HepG2 (cell line): ENCODE measurements around the gene DAPP1. TPM values are rescaled to one million over a fixed set of nuclear protein-coding genes. Genes with fewer than 3 reads are reported as not detected.
"Not testable (repeated sequence)": the region's sequence is repeated elsewhere in the genome, so short reads cannot be mapped to it uniquely, and the experiment has no call there.

Source experiments
- ATAC-seq: fragments of 200-7000 bp; cut with Tn5 transposase; 3 replicates; pipeline ENCODE4 v1.9.1; 2020; ENCODE audit warnings: mild to moderate bottlenecking, moderate library complexity
- BruUV-seq: library from RNA; stranded (reverse); fragments of 400-500 nt; replicated peaks from 2 replicates; lab custom pipeline; 2021; lab: Mats Ljungman, UMichigan
- CTCF ChIA-PET: fragments of 300-600 bp; formaldehyde crosslinking; extraction: SDS; loops from one replicate; lab custom pipeline; 2021; ENCODE audit warnings: low total read pairs, inconsistent platforms, low intra/inter-chr PET ratio; lab: Yijun Ruan, JAX
- POLR2A ChIA-PET: fragments of 350-600 bp; sonication (Branson Sonifier 250); formaldehyde crosslinking; loops from one replicate; lab custom pipeline; 2020; ENCODE audit warnings: antibody characterized with exemption, inconsistent platforms; lab: Yijun Ruan, JAX
- DNase-seq: peaks from one replicate; pipeline ENCODE4 v3.0.0-alpha.2; 2015; ENCODE audit warnings: low spot score
- FAIRE-seq: peaks from 3 replicates; lab custom pipeline; 2011; peaks lifted over from hg19 to GRCh38; lab: Jason Lieb, UNC
- H2AFZ ChIP-seq: one replicate; pipeline ENCODE4 v1.6.1; 2011; ENCODE audit warnings: low read length, inconsistent platforms
- H3K27ac ChIP-seq: fragments of 300-600 bp; 3 replicates; pipeline ENCODE4 v1.8.0; 2011; ENCODE audit warnings: mixed run types, mild to moderate bottlenecking, mixed read lengths, low read length, inconsistent platforms; ENCODE audit not compliant: insufficient read depth; ENCODE audit errors: extremely low read length
- H3K27me3 ChIP-seq, 2 experiments: fragments of 200-600 bp in 1 of 2; 2 replicates in 1 of 2; 3 replicates in 1 of 2; pipeline versions ENCODE4 v1.6.0 to v1.8.0; 2011; ENCODE audit warnings: low read length in 2 of 2, mild to moderate bottlenecking in 2 of 2, moderate library complexity in 2 of 2, inconsistent platforms in 1 of 2; ENCODE audit not compliant: insufficient read depth in 2 of 2, control insufficient read depth in 1 of 2
- H3K36me3 ChIP-seq, 2 experiments: fragments of 200-600 bp in 1 of 2; replicated peaks in 1 of 2; 2 replicates in 1 of 2; 3 replicates in 1 of 2; pipeline versions ENCODE4 v1.5.1 to v1.8.0; 2011; ENCODE audit warnings: low read length in 2 of 2, inconsistent platforms in 1 of 2; ENCODE audit not compliant: insufficient read depth in 2 of 2, control insufficient read depth in 1 of 2
- H3K4me1 ChIP-seq: 2 replicates; pipeline ENCODE4 v1.5.1; 2012; ENCODE audit warnings: low read length, inconsistent platforms; ENCODE audit not compliant: insufficient read depth
- H3K4me2 ChIP-seq: 2 replicates; pipeline ENCODE4 v1.6.0; 2011; ENCODE audit warnings: low read depth, low read length, inconsistent platforms
- H3K4me3 ChIP-seq, 3 experiments: fragments of 200-600 bp in 1 of 3; sonication (generic), shearing (Covaris generic) in 1 of 3; replicated peaks in 1 of 3; 2 replicates each; pipeline ENCODE4 v1.5.1; 2011 to 2016; ENCODE audit warnings: low read length in 3 of 3, inconsistent platforms in 2 of 3, low read depth in 2 of 3, mild to moderate bottlenecking in 2 of 3, control low read depth in 1 of 3, mixed read lengths in 1 of 3; ENCODE audit not compliant: insufficient read depth in 1 of 3
- H3K79me2 ChIP-seq: one replicate; pipeline ENCODE4 v1.6.1; 2011; ENCODE audit warnings: low read length, inconsistent platforms; ENCODE audit not compliant: insufficient read depth
- H3K9ac ChIP-seq: 2 replicates; pipeline ENCODE4 v1.6.0; 2011; ENCODE audit warnings: mild to moderate bottlenecking, low read depth, low read length, inconsistent platforms; ENCODE audit not compliant: insufficient read depth
- H3K9me3 ChIP-seq: 2 replicates; pipeline ENCODE4 v1.5.1; 2012; ENCODE audit warnings: mild to moderate bottlenecking, low read length
- H4K20me1 ChIP-seq: 2 replicates; pipeline ENCODE4 v1.6.0; 2011; ENCODE audit warnings: inconsistent platforms, mild to moderate bottlenecking, low read length, moderate library complexity; ENCODE audit not compliant: insufficient read depth
- NFE2 ChIP-seq: sonication (generic); formaldehyde crosslinking; IDR thresholded peaks from 2 replicates; pipeline ENCODE4 v1.4.0; 2020; ENCODE audit warnings: missing genetic modification reagents
- RBAK ChIP-seq: sonication (generic); formaldehyde crosslinking; IDR thresholded peaks from 2 replicates; pipeline ENCODE4 v1.5.1; 2020; ENCODE audit warnings: mild to moderate bottlenecking, missing genetic modification reagents
- REXO4 ChIP-seq: sonication (generic); formaldehyde crosslinking; IDR thresholded peaks from 2 replicates; pipeline ENCODE4 v1.8.0; 2022; ENCODE audit warnings: missing genetic modification reagents, mild to moderate bottlenecking, borderline replicate concordance
- XBP1 ChIP-seq: sonication (generic); formaldehyde crosslinking; IDR thresholded peaks from 2 replicates; pipeline ENCODE4 v1.5.0; 2020; ENCODE audit warnings: missing genetic modification reagents
- ZNF34 ChIP-seq: sonication (generic); formaldehyde crosslinking; IDR thresholded peaks from 2 replicates; pipeline ENCODE4 v1.4.0; 2020; ENCODE audit warnings: mild to moderate bottlenecking, missing genetic modification reagents, borderline replicate concordance
- WGBS: methylation state at CpG from one replicate; pipeline ENCODE4 v1.1.6; 2017; ENCODE audit warnings: low lambda C conversion rate; 5-methylcytosine and 5-hydroxymethylcytosine counted together
- in situ Hi-C: cut with HindIII; loops from 2 replicates; pipeline ENCODE4 v1.10.0; 2017; ENCODE audit warnings: low pct_unique_long_range_greater_than_20kb; ENCODE audit not compliant: extremely low pct_ligation_motif_present
- intact Hi-C: fragments of 100-400 bp; cut with micrococcal nuclease; formaldehyde crosslinking; loops from one replicate; pipeline ENCODE4 v1.10.0; 2022; ENCODE audit not compliant: unreplicated experiment
- polyA plus RNA-seq, 8 experiments: library from polyadenylated mRNA; depleted of rRNA in 3 of 8; stranded (reverse) in 7 of 8; unstranded in 1 of 8; fragments of >200 nt; fragmentation: Illumina TruSeq in 4 of 8; extraction: Trizol in 4 of 8; gene quantifications; 2 replicates each; pipeline versions ENCODE4 v1.2.1 to v1.2.3, GENCODE V29; 2011 to 2016; ENCODE audit warnings: low read depth in 4 of 8, missing spikeins in 1 of 8, mixed read lengths in 1 of 8; ENCODE audit not compliant: insufficient read depth in 1 of 8
- total RNA-seq, 5 experiments: library from RNA; depleted of rRNA; stranded (reverse); fragments of >200 nt; fragmentation: Illumina TruSeq; extraction: Trizol; gene quantifications; 2 replicates each; pipeline ENCODE4 v1.2.3, GENCODE V29; 2016; ENCODE audit warnings: low read depth in 1 of 5
- TF ChIP-seq, protein P1 (sequence below): sonication (generic); formaldehyde crosslinking; IDR thresholded peaks from 2 replicates; pipeline ENCODE4 v1.4.0; 2020; ENCODE audit warnings: missing genetic modification reagents
- TF ChIP-seq, protein P2 (sequence below): sonication (generic); formaldehyde crosslinking; IDR thresholded peaks from 2 replicates; pipeline ENCODE4 v1.4.0; 2020; ENCODE audit warnings: missing genetic modification reagents

Gene DAPP1
- total and polyA plus RNA-seq, 2 of the 13 experiments (the other 11 are each of a cell fraction or from before 2014, with no cell fraction given): not detected

- no TSS peak for BruUV-seq
- in situ Hi-C loops (no loop called here), intact Hi-C loops (no loop called here)
- H4K20me1 ChIP-seq: no peaks in the 10 kb centered on the region
- no peaks in the 10 kb centered on the region for H3K9me3 ChIP-seq
- ChIA-PET POLR2A (no interaction called here), CTCF (no interaction called here)
- H3K36me3 ChIP-seq: no peaks in the 10 kb centered on the region
- DNase-seq (no peak), FAIRE-seq (no peak), ATAC-seq (no peak)
- no peak overlapping the region for H3K9ac ChIP-seq
- no peak overlapping the region for H3K27ac ChIP-seq
- H2AFZ ChIP-seq: no peak overlapping the region
- no peaks in the 10 kb centered on the region for H3K4me1 ChIP-seq
- peaks cover 0 to 3% of the 10 kb centered on the region in 2 experiments; a peak in 1 of 5 replicates for H3K27me3 ChIP-seq
- H3K4me3 ChIP-seq: no peak overlapping the region
- 5% methylated on average over 1 of the region's 1 CpG for WGBS
- H3K4me2 ChIP-seq: no peak overlapping the region
- TF ChIP-seq RBAK: no peak
- no peak for TF ChIP-seq NFE2 (CRISPR knock-in tag)
- no peak for TF ChIP-seq REXO4 (CRISPR knock-in tag)
- TF ChIP-seq, protein P1, sequence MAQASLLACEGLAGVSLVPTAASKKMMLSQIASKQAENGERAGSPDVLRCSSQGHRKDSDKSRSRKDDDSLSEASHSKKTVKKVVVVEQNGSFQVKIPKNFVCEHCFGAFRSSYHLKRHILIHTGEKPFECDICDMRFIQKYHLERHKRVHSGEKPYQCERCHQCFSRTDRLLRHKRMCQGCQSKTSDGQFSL (CRISPR knock-in tag): no peak
- TF ChIP-seq XBP1: no peak
- TF ChIP-seq, protein P2, sequence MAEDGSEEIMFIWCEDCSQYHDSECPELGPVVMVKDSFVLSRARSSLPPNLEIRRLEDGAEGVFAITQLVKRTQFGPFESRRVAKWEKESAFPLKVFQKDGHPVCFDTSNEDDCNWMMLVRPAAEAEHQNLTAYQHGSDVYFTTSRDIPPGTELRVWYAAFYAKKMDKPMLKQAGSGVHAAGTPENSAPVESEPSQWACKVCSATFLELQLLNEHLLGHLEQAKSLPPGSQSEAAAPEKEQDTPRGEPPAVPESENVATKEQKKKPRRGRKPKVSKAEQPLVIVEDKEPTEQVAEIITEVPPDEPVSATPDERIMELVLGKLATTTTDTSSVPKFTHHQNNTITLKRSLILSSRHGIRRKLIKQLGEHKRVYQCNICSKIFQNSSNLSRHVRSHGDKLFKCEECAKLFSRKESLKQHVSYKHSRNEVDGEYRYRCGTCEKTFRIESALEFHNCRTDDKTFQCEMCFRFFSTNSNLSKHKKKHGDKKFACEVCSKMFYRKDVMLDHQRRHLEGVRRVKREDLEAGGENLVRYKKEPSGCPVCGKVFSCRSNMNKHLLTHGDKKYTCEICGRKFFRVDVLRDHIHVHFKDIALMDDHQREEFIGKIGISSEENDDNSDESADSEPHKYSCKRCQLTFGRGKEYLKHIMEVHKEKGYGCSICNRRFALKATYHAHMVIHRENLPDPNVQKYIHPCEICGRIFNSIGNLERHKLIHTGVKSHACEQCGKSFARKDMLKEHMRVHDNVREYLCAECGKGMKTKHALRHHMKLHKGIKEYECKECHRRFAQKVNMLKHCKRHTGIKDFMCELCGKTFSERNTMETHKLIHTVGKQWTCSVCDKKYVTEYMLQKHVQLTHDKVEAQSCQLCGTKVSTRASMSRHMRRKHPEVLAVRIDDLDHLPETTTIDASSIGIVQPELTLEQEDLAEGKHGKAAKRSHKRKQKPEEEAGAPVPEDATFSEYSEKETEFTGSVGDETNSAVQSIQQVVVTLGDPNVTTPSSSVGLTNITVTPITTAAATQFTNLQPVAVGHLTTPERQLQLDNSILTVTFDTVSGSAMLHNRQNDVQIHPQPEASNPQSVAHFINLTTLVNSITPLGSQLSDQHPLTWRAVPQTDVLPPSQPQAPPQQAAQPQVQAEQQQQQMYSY (CRISPR knock-in tag): no peak
- no peak for TF ChIP-seq ZNF34 (CRISPR knock-in tag)
- H3K79me2 ChIP-seq: no peaks in the 10 kb centered on the region
Measured at GRCh38 chr4:99828477-99828876, 11.8 kb downstream of the DAPP1 start.

GRCh38 chr4:99830051-99830450 is 13.4 kb downstream of the DAPP1 start:
- intact Hi-C loops, ATAC-seq, CTCF ChIA-PET, H3K36me3 ChIP-seq, H3K4me3 ChIP-seq, H3K4me2 ChIP-seq, H3K4me1 ChIP-seq, H4K20me1 ChIP-seq, H3K9ac ChIP-seq, DNase-seq, H3K9me3 ChIP-seq, H3K27ac ChIP-seq, in situ Hi-C loops, BruUV-seq, FAIRE-seq, H3K27me3 ChIP-seq, POLR2A ChIA-PET, H2AFZ ChIP-seq, H3K79me2 ChIP-seq: not testable (repeated sequence)
- WGBS: 47% methylated on average over 5 of the region's 5 CpGs
